Heart left ventricle (tissue), 13 donors: ENCODE results near the gene NAT8L.

Source experiments
- POLR2A ChIP-seq, 2 donors: fragments of 450-650 bp; IDR thresholded peaks; one replicate each; pipeline ENCODE4 v1.6.1; 2017; ENCODE audit warnings: antibody characterized with exemption in 2 of 2, mild to moderate bottlenecking in 2 of 2, moderate library complexity in 2 of 2
- TF ChIP-seq, protein P1 (sequence below), 12 donors: fragments of 200-600 bp; sonication (generic) in 4 of 12; IDR thresholded peaks; one replicate each; pipeline versions ENCODE4 v1.5.0 to v1.8.0; 2018 to 2022; ENCODE audit warnings: antibody characterized with exemption in 12 of 12, mild to moderate bottlenecking in 5 of 12
- donor health status: ischemic (EF 13 %, LVEDD 7.1; RV severe dilation, severe dysfunction).
- donor health status: DM: no; HTN: yes; CAD: no.
- donor health status: DM: no; HTN: no; CAD: no.
- donor health status: ischemic (EF 25% LVEDD 6.9; RV normal size, moderate dysfunction).
- donor health status: ischemic (EF 25% LVEDD 5.7; RV mildly dilated, moderate dysfunction).
- donor health status: ischemic (EF 35%, LVEDD 5.7; RV mildly dilated, moderate dysfunction).
- donor health status: nonischemic (EF 11% LVEDD 7.7; RV severe dilation, severe dysfunction).
- donor health status: DM: yes; HTN: yes; CAD: no.
- donor health status: PGD.
- donor health status: ischemic (EF 29% LVEDD 5.4; RV normal size, mild dysfunction).
- donor health status: nonischemic (EF 23%, LVEDD 6.1; RV moderate dilation, normal function).

DNA sequence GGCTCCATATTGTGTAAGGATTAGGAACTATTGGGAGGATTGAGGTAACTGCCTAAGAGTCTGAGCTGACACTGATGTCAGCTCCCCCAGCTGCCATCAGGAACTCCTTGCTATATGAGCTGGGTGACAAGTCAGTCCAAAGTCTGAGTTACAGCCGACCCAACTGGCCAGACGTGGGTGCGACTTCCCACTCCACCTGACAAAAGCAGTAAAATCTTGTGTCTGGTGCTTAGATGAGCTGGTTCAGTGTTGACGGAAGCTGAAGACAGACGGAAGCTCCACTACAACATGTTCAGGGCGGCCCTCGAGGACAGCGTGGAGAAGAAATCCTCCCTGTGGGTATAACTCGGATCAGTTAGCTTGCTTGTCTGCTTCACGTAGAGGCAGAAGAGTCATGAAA, 22.8 kb upstream of the NAT8L start:
- TF ChIP-seq, protein P1, sequence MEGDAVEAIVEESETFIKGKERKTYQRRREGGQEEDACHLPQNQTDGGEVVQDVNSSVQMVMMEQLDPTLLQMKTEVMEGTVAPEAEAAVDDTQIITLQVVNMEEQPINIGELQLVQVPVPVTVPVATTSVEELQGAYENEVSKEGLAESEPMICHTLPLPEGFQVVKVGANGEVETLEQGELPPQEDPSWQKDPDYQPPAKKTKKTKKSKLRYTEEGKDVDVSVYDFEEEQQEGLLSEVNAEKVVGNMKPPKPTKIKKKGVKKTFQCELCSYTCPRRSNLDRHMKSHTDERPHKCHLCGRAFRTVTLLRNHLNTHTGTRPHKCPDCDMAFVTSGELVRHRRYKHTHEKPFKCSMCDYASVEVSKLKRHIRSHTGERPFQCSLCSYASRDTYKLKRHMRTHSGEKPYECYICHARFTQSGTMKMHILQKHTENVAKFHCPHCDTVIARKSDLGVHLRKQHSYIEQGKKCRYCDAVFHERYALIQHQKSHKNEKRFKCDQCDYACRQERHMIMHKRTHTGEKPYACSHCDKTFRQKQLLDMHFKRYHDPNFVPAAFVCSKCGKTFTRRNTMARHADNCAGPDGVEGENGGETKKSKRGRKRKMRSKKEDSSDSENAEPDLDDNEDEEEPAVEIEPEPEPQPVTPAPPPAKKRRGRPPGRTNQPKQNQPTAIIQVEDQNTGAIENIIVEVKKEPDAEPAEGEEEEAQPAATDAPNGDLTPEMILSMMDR (IDR thresholded peaks at IDR 0.05): no peak
- TF ChIP-seq POLR2A (IDR thresholded peaks at IDR 0.05): no peak
